HG03159 (cell line): ENCODE data around the gene SIAH3.

Source experiments
- ATAC-seq: cut with Tn5 transposase; IDR thresholded peaks from one replicate; pipeline ENCODE4 v1.9.1; 2021; ENCODE audit warnings: mild to moderate bottlenecking, moderate library complexity; ENCODE audit not compliant: unreplicated experiment

The SIAH3 gene

DNA sequence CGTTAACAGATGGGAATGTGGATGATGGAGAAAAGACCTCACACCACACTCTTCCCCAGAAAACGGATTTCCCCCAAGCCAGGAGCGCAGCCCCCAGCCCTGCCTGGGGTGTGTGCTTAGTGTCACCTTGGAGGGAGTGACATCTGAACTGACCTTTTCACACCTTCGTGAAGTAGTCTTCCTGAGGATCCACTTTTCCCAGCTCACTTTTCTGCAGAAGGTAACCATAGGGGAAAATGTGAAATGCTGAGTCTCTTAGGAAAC, 26.2 kb downstream of the SIAH3 start:
- no peak for ATAC-seq

DNA sequence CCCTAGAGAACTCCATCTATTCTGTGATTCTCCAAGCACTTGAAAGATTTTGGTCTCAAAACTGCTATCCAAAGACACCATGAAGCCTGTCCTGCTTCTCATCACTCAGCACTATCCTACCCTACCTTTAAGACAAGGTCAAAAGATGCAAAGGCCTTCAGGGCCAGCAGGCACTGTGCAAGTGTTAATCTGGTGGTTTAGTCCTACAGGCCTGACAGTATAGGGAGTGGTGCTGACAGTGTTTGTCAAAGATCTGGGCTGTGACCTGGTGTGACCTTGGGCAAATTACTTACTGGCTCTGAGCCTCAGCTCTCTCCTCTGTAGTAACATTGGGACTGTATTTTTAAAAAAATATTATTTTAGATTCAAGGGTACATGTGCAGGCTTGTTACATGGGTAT, 28.0 kb downstream of the SIAH3 start:
- ATAC-seq: no peak

DNA sequence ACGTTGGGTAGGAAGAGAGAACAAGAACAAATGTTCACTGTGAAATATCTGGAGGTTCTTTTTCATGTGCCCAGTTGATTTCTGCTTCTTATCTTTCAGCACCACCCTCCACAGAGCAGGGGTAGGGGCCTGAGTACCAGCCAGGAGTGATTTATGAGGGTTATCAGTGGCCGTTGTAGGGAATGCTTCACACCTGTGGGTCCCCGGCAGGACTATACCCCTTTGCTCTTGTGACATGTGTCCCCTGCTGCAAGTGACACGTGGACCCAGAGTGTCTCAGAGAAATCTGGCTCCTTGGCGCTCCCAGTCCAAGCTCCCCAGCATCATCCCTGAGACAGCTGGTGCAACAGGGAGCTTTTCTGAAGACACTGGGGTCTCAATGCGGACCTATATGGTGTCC, 29.7 kb downstream of the SIAH3 start:
- no peak for ATAC-seq

GRCh38 chr13:45820106-45820838, 31.3 kb downstream of the SIAH3 start:
- ATAC-seq: no peak

DNA sequence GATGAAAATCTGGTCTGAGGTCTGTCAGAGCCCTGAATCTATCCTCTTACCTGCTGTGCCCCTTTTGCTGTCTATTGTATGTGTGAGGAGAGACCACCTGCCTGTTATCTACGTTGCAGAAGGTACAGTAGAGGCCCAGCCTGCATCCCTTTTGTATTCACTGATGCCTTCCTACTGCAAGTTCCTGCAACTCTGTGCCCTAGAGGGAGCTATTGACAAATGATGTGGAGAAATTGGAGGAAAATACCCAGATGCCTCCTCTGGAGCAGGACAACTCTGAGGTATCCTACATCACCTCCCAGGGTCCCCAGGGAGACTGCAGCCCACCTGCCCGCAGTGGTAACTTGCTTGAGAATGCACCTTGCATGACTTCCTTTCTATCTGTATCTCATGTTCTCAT, 33.7 kb downstream of the SIAH3 start:
- no peak for ATAC-seq

DNA sequence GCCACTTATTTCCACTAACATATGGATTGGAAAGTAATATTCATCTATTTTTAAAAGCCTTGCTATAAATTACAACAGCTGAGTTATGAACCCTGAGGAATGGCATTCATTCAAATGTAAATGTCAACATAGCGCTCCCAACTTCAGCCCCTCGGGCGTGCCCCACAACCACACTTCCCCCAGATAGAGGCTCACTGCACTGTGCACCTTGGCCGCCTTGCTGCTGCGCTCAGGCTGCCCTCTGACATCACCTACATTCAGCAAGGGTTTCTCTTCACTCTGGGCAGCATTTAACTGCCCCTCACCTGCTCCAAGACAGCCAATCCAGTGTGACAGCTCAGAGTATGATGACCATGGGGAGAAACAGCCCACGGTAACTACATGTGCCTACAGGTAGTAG, 35.1 kb downstream of the SIAH3 start:
- ATAC-seq: no peak

DNA sequence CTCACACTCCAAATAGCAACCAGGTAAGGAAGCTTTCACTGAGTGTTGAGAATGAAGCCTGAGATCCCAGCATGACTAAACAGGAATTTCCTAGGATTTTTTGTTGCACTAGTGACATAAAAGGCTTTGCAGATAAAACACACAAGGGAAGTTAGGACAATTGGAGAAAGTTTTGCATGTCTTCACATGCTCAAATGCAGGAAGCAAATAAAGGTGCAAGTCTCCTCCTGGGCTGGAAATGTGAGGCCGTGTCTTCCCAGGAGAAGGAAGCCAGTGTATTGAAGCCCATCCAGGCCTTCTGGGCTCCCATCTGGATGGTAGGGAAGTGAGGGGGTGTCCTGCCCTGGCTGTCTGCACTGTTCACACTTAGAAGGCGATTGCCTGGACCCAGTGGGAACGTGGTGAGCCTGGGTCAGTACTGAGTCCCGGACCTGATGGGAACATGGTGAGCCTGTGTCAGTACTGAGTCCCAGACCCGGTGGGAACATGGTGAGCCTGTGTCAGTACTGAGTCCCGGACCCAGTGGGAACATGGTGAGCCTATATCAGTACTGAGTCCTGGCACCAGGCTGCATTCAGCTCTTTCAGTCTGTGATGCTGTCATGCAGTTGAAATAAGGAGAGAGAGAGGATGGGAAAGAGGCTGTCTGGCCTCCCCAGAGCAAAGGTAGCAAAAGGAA, 38.7 kb downstream of the SIAH3 start:
- ATAC-seq: no peak

DNA sequence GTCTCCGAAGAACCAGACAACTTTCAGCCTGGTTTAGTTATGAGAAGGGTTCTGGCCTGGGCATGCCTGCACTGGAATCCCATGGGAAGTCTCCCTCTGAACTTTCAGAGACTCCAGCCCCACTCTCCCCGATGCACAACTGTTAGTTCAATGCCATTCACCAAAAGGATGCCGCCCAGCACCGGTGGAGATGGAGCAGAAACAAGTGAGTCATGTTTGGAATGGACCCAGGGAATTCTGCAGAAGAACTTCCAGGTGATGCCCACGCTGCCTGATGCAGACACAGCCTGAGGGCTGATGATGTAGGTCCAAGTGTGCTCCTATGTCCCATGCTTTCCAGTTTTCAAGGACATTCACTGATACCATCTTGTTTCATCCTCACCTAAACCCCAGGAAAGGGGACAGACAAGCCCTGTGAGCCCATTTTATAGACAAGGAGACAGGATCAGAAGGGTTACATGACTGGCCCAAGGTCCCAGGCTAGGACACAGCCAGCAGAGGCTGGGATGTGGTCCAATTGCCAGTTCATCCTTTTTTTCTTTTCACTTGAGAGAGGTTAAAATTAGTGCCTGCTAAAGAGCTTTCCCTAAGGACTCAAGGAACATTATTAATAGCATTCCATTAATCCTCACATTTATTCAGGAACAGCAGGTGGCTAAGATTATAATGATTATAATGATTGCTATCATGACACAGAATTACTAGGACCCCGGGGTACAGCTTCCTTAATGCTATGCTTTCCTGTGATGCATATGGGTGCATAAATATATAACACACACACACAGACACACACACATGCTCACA, 39.5 kb downstream of the SIAH3 start:
- ATAC-seq: no peak

- no peak for ATAC-seq
Measured at GRCh38 chr13:45809801-45810394, 41.7 kb downstream of the SIAH3 start.

GRCh38 chr13:45808925-45809324, 42.6 kb downstream of the SIAH3 start:
- no peak for ATAC-seq

GRCh38 chr13:45807520-45808099, 43.9 kb downstream of the SIAH3 start:
- ATAC-seq: no peak

- ATAC-seq: no peak
Measured at GRCh38 chr13:45800485-45800884, 51.1 kb downstream of the SIAH3 start.

DNA sequence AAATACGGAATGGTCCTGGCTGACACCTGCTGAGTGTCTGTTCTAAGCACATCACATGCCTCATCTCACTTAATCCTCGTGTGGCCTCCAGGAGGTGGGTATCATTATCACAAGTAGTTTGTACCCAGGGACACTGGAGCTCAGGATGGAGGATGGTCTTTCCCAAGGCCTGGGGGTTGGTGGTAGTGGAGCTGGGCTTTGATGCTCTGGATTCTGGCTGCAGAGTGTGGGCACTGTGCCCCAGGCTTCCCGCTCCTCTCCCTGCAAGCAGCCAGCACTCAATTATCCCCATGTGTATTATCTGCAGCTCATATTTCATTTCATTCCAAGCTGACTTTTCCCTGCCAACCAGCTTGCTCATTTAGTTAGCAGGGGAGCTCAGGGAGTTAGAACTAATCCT, 52.1 kb downstream of the SIAH3 start:
- ATAC-seq: no peak

GRCh38 chr13:45798851-45799250, 52.7 kb downstream of the SIAH3 start:
- ATAC-seq: no peak

GRCh38 chr13:45796426-45797235, 54.9 kb downstream of the SIAH3 start:
- ATAC-seq: no peak

DNA sequence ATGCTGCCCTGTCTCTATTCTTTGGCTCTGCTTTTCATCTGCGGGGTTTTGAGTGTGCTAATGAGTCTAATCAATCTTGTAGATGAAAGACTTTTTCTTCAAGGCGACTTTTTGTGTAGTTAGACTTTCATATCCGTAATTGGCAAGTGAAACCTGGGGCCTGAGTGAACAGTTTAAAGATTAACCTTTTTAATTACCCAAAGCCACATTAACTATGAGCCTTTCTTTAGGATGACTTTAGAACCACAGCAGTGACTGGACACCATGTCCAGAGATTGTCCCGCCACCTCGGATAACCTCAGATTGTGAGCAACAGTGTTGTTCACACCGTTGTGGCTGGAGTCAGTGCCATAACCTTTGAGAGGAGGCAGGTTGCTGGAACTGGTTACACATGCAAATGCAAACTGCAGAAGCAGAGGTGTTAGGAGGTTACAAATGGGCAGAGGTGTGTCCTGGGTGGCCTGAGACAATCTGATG, 58.7 kb downstream of the SIAH3 start:
- ATAC-seq: no peak

GRCh38 chr13:45788011-45788410, 63.5 kb downstream of the SIAH3 start:
- ATAC-seq: no peak

- no peak for ATAC-seq
Measured at GRCh38 chr13:45787346-45787745, 64.2 kb downstream of the SIAH3 start.

GRCh38 chr13:45786293-45786920, 65.1 kb downstream of the SIAH3 start:
- ATAC-seq: no peak
